Esophagus (tissue), 2 donors: ENCODE measurements around the gene CEMP1. TPM values are rescaled to one million over a fixed set of nuclear protein-coding genes. Genes with fewer than 3 reads are reported as not detected.
A peak's percentile ranks its signal among the peaks of the same experiment; 100 is the strongest.

Source experiments
- H3K27ac ChIP-seq, 2 donors: one replicate each; pipeline ENCODE4 v1.5.1; 2013; ENCODE audit warnings: low read depth in 2 of 2, mild to moderate bottlenecking in 2 of 2, inconsistent platforms in 1 of 2, low read length in 1 of 2, moderate library complexity in 1 of 2
- H3K27me3 ChIP-seq, 2 donors: one replicate each; pipeline ENCODE4 v1.6.1; 2013; ENCODE audit warnings: low read length in 2 of 2, control low read depth in 1 of 2, mild to moderate bottlenecking in 1 of 2; ENCODE audit not compliant: insufficient read depth in 2 of 2, control insufficient read depth in 1 of 2
- H3K36me3 ChIP-seq, 2 donors: one replicate each; pipeline ENCODE4 v1.6.1; 2013; ENCODE audit warnings: low read length in 1 of 2; ENCODE audit not compliant: control insufficient read depth in 2 of 2, insufficient read depth in 2 of 2
- H3K4me1 ChIP-seq, 2 donors: one replicate each; pipeline ENCODE4 v1.6.1; 2013; ENCODE audit warnings: low read length in 1 of 2; ENCODE audit not compliant: control insufficient read depth in 2 of 2, insufficient read depth in 2 of 2
- H3K4me3 ChIP-seq, 2 donors: one replicate each; pipeline ENCODE4 v1.5.1; 2013; ENCODE audit warnings: low read length in 2 of 2, mild to moderate bottlenecking in 2 of 2, low read depth in 1 of 2, moderate library complexity in 1 of 2
- H3K9me3 ChIP-seq, 2 donors: one replicate each; pipeline ENCODE4 v1.6.1; 2013; ENCODE audit warnings: mild to moderate bottlenecking in 2 of 2, low read depth in 1 of 2, low read length in 1 of 2, moderate library complexity in 1 of 2; ENCODE audit not compliant: control insufficient read depth in 2 of 2, insufficient read depth in 1 of 2
- WGBS, 2 donors: extraction: QIAGEN DNeasy Blood & Tissue Kit; methylation state at CpG; one replicate each; pipeline ENCODE4 v1.1.7; 2013; 5-methylcytosine and 5-hydroxymethylcytosine counted together
- polyA plus RNA-seq, 2 donors: library from polyadenylated mRNA; stranded (reverse); fragments of 200-250 nt; gene quantifications; one replicate each; pipeline ENCODE4 v1.2.3, GENCODE V29; 2013
- donor health status: healthy with polysubstance abuse.
- donor health status: Bipolar disorder and iron deficiency.

The CEMP1 gene
- polyA plus RNA-seq, 2 donors, result 0.18 to 0.55 TPM

DNA sequence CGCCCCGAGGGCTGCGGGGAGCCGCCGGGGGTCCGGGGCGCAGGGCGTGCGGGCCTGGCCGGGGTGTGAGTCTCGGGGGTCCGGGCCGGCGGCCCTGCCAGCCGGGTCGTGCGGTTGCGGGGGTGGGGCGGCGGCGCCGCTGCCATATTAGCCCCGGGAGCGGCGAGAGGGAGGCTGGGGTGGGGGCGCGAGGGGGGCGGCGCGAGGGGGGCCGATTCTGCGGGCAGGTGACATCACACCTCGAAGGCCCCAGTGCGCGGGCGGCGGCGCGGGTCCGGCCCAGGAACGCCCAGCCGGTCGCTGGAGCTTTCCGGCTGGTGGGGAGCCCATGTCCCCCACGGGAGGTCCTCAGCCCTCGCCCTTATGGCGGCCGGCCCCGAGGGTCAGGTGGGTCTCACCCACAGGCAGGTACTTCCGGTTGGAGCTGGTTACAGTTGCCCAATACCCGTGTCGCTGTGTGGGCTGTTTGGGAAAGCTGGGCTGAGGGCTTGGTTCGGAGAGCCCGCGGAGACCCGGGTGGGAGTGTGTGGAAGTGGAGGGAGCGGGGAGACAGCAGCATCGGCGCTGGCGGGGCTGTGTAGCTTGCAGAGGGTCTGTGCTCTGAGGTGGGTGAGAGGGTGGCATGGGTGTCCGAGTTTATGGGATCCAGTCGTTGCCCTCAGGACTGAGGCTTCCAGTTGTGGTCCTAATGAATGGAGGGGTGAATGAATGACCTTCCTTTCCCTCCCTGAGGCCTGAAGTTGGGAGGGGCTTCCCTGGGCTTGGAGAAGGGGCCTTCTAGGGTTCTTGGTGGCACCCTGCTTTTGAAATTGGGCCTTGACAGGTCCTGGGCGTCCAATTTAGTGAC is 16.7 kb downstream of the CEMP1 start:
- H3K27ac ChIP-seq, result peak overlapping the region; percentile 98 to 99
- peaks cover 0 to 10% of the 10 kb centered on the region in 2 donors for H3K36me3 ChIP-seq
- H3K4me1 ChIP-seq, result peaks cover 12 to 51% of the 10 kb centered on the region in 2 donors
- peak overlapping the region; percentile 90 to 92 for H3K4me3 ChIP-seq
- no peaks in the 10 kb centered on the region for H3K27me3 ChIP-seq
- H3K9me3 ChIP-seq, result no peaks in the 10 kb centered on the region
- WGBS, 2 donors, result 1% methylated on average over 31 to 63 of the region's 63 CpGs

DNA sequence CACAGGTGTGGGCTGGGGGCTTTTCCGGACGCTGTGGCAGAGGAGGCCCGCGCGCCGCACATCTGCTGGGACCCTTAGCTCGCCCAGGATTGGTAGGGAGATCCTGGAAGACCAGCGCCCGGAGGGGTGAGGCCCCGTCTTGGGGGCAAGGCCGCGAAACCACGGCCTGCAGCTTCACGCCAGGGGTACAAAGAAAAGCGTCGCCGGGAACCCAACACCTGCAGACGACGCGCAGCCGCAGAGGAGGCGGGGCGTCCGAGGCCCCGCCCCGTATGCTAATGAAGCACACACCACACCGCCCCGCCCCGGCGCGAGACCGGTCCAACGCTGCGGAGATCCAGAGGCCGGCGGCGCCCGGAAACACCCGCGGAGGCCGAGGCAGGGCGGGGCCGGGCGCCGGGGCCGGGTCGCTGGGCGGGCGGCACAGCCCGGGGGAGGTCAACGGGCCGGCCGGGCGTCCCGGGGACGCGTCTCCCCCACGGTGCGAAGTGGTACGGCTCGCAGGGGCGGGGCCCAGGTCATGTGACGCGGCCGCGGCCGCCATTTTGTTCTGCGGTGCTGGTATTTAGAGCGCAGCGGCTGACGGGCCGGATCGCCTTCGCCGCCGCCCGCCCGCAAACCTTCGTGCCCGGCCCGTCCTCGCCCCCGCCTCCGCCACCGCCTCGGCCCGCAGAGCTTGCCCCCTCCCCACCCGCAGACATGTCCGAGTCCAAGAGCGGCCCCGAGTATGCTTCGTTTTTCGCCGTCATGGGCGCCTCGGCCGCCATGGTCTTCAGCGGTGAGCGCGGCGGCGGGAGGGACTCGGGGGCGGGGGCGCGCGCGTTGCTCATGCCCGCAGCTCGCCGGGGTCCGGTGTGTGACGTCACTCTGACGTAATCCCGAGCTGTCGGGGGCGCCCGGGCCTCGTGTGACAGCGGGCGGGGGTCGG is 17.5 kb downstream of the CEMP1 start, which contains the start of gene ATP6V0C:
Gene ATP6V0C (plus strand): TSS at position 548 of the 928 bp plus-strand sequence. CDS start 152 bp downstream, at position 700.
- peaks cover 0 to 4% of the 10 kb centered on the region in 2 donors for H3K36me3 ChIP-seq
- H3K9me3 ChIP-seq, result no peaks in the 10 kb centered on the region
- H3K27me3 ChIP-seq, result no peaks in the 10 kb centered on the region
- H3K4me3 ChIP-seq, result peak within 1 kb of the TSS; percentile 90 to 92
- 1% methylated on average over 101 to 122 of the region's 122 CpGs for WGBS, 2 donors
- H3K27ac ChIP-seq, result peak within 1 kb of the TSS; percentile 98 to 99
- peaks cover 12 to 42% of the 10 kb centered on the region in 2 donors for H3K4me1 ChIP-seq

DNA sequence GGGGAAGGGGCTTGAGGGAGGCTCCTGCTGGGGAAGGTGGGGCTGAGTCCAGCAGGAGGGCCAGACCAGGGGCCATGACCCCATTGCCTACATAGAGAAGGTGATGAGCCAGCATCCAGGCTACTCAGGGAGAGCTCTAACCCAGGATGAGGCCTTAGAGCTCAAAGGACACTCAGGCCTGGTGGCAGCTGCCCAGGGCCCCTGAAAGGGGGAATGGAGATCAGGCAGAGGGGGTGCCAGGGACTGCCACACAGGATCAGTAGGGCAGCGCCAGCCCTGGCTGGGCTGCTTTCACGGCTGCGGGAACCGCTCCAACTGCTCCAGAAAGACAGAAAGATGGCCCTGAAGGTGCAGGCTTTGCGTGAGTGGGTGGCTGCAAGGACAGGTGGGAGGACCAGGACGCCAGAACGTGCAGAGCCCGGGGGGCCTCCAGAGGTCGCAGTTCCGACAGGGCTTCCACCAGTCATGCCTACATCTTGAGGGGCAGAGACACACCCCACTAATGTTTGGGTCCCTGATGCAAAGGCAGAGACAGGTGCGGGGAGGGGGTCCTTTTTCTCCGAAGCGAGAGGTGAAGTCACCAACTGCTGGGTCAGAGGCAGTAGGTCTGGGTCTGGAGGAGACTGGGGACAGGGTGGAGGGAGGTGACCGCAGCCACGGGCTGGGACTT is 18.3 kb downstream of the CEMP1 start:
- Histone ChIP-seq H3K9me3 (no peaks in the 10 kb centered on the region), H3K27me3 (no peaks in the 10 kb centered on the region), H3K4me1 (peaks cover 12 to 34% of the 10 kb centered on the region in 2 donors), H3K27ac (peak overlapping the region; percentile 9 to 98), H3K4me3 (peak overlapping the region; percentile 90 to 92), H3K36me3 (peaks cover 0 to 4% of the 10 kb centered on the region in 2 donors)
- 33 to 35% methylated on average over 15 of the region's 15 CpGs for WGBS, 2 donors

DNA sequence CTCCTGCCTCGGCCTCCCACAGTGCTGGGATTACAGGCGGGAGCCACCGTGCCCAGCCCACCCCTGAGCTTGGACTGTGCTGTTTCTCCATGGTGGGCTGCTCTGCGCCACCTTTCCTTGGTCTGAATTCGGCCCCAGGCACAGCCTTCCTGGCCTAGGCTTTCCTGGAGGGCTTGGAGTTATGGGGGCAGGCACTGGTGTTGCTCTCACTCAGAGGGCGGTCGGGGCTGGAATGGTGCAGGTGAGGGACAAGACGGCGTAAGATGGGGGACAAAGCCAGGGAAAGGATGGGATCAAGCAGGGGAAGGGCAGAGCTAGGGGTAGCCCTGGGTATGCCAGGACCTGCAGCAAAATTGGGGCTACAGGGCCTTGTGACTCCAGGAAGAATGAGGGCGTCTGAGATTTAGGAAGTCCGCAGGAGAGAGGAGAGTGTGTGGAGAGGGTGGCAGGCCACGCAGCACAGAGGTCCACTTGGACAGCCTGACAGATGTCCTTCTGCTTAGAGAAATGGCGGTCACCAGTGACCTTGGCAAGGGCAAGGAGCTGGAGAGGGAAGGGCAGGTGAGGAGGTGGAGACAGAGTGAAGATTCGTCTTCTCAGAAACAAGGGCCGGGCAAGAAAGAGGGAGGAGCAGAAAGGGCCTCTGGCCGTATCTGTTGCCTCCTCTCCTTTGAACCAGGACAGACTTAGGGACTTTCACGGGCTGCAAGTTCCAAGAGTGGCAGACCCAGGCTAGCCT is 19.0 kb downstream of the CEMP1 start:
- H3K9me3 ChIP-seq, result no peaks in the 10 kb centered on the region
- H3K4me3 ChIP-seq, result no peak overlapping the region
- H3K27ac ChIP-seq, result peak overlapping the region in 1 of 2 donors; percentile 9
- no peaks in the 10 kb centered on the region for H3K27me3 ChIP-seq
- peaks cover 12 to 28% of the 10 kb centered on the region in 2 donors for H3K4me1 ChIP-seq
- H3K36me3 ChIP-seq, result peaks cover 0 to 4% of the 10 kb centered on the region in 2 donors
- 87% methylated on average over 17 of the region's 17 CpGs for WGBS, 2 donors

DNA sequence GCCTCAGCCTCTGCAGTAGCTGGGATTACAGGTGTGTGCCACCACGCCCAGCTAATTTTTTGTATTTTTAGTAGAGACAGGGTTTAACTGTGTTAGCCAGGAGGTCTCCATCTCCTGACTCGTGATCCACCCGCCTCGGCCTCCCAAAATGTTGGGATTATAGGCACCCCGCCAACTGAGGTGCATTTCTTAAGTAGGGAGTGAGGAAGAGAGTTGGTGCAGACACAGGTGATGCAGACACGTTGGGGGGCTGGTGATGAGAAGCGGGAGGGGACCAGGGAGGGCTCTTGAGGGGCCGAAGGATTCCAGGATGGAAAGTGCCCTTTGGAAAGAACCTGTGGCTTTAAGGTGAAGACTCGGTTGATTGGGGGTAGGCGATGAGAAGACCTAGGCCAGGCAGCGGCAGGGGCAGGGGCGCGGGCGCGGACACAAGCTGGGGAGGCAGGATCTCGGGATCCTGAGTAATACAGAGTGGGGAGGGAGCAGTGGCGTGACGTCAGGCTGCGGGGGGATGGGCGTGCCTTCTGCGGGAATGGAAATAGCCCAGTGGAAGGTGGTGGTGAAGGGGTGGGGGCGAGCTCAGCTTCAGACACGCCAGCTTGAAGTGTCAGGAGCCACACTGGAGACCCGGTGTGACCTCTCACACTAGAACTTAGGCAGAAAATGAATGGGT is 19.9 kb downstream of the CEMP1 start:
- peaks cover 0 to under 1% of the 10 kb centered on the region in 2 donors for H3K36me3 ChIP-seq
- H3K27ac ChIP-seq, result no peak overlapping the region
- no peak overlapping the region for H3K4me3 ChIP-seq
- peaks cover 4 to 19% of the 10 kb centered on the region in 2 donors for H3K4me1 ChIP-seq
- H3K9me3 ChIP-seq, result no peaks in the 10 kb centered on the region
- no peaks in the 10 kb centered on the region for H3K27me3 ChIP-seq
- WGBS, 2 donors, result 50 to 51% methylated on average over 24 of the region's 24 CpGs

DNA sequence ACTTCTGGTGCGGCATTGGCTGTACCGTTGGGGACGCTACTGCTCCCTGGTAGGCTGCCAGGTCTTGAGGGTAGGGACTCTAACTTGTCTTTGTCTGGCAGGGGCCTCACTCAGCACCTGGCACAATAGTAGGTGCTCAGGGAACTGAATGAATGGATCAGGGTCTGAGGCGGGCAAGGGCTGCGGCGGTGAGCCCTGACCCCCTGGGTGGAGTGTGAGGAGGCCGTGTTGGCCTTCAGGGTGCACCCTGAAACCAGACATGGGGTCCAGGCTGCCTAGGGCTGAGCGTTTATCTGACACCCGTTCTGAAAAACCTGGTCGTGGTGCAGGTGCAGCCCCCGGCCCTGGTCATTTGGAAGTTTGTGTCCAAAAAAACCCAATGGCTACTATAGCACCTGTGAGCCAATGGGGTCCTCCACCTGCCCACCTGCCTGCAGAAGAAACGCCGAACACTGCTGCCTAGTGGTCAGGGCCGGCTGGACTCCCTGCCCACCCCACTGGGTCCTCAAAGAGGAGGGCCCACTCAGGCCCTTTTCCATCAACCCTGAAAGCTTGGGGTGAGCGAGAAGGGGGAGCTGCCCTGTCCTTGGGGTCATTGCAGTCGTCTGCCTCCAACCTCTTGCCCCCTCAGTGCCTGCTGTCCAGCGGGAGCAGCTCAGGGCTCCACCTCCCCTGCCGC is 22.3 kb downstream of the CEMP1 start:
- H3K27ac ChIP-seq, result no peak overlapping the region

DNA sequence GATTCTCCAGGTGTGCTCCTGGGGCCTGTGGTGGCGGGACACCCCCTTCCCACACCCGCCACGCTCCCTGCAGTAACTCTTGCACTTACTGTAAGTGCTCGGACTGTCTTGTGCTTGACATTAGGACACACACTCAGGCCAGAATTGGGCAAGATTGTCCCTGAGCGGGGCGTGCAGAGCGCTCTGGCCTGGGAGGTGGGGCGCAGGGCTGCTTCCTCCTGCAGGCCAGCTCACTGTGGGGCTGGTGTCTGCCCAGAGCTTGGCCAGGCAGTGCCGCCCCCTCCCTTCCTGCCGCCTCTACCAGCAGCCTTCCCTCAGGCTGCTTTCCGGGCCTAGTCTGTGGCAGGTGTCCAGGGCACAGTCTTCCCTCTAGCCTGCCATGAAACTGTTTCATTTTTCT is 23.5 kb downstream of the CEMP1 start:
- no peaks in the 10 kb centered on the region for H3K9me3 ChIP-seq
- no peaks in the 10 kb centered on the region for H3K27me3 ChIP-seq
- 81% methylated on average over 11 of the region's 11 CpGs for WGBS, 2 donors
- peaks cover 0 to 6% of the 10 kb centered on the region in 2 donors for H3K4me1 ChIP-seq
- H3K4me3 ChIP-seq, result no peak overlapping the region
- peak overlapping the region in 1 of 2 donors; percentile 16 for H3K27ac ChIP-seq
- no peaks in the 10 kb centered on the region for H3K36me3 ChIP-seq

More for the DNA sequence above, 22.3 kb downstream of the CEMP1 start:
- no peaks in the 10 kb centered on the region for H3K36me3 ChIP-seq
- no peak overlapping the region for H3K4me3 ChIP-seq
- H3K27me3 ChIP-seq, result no peaks in the 10 kb centered on the region
- 91% methylated on average over 18 of the region's 18 CpGs for WGBS, 2 donors
- H3K9me3 ChIP-seq, result no peaks in the 10 kb centered on the region
- peaks cover 0 to 10% of the 10 kb centered on the region in 2 donors for H3K4me1 ChIP-seq

DNA sequence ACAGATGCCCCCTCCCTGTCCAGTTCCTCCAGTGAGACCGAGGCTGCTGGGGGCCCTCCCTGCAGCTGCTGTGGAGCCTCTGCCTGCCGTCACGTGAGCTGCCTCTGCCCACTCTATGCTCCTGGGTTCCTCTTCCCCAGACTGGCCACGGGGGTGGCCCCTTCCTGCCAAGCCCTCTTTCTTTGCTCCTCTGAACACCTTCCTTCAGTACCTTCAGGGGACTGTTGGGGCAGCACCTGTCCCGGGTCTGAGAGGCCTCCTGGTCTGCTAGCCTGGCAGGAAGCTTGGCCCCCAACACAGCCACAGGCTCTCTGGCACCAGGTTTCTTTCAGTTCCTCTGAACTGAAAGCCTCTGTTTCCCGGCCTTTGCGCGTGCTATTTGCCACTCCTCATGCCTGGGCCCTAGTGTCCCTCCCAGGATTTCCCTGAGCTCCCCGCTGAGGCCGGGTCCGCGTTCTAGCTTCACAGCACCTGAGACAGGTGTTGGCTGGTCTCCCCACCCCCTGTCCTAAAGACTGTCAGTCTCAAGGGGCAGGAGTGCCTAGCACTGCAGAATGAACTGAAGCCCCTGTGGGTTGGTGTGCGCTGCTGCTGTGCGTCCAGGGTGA is 24.1 kb downstream of the CEMP1 start:
- H3K27me3 ChIP-seq, result no peaks in the 10 kb centered on the region
- H3K4me3 ChIP-seq, result no peak overlapping the region

More for the DNA sequence above, 24.1 kb downstream of the CEMP1 start:
- Histone ChIP-seq H3K4me1 (peaks cover 0 to 6% of the 10 kb centered on the region in 2 donors), H3K9me3 (no peaks in the 10 kb centered on the region), H3K27ac (peak overlapping the region in 1 of 2 donors; percentile 16), H3K36me3 (no peaks in the 10 kb centered on the region)
- 77 to 78% methylated on average over 14 of the region's 14 CpGs for WGBS, 2 donors
